Bronchial epithelial cell (primary cell): ENCODE data around the gene TBC1D22A. TPM values are rescaled to one million over a fixed set of nuclear protein-coding genes. Genes with fewer than 3 reads are reported as not detected.

Experiments used
- DNase-seq: peaks from one replicate; pipeline ENCODE4 v3.0.0-alpha.2; 2010; ENCODE audit warnings: low read depth
- FAIRE-seq: peaks from 2 replicates; lab custom pipeline; 2011; peaks lifted over from hg19 to GRCh38; lab: Jason Lieb, UNC
- H3K27me3 ChIP-seq: 2 replicates; pipeline ENCODE4 v1.5.1; 2011; ENCODE audit warnings: low read length; ENCODE audit not compliant: control insufficient read depth, insufficient read depth
- H3K36me3 ChIP-seq: 2 replicates; pipeline ENCODE4 v1.5.1; 2011; ENCODE audit warnings: low read length; ENCODE audit not compliant: control insufficient read depth, insufficient read depth
- H3K4me3 ChIP-seq: 2 replicates; pipeline ENCODE4 v1.5.1; 2011; ENCODE audit warnings: mild to moderate bottlenecking, low read depth, low read length, control low read depth
- CTCF ChIP-seq: IDR thresholded peaks from 2 replicates; pipeline ENCODE4 v1.5.1; 2011; ENCODE audit warnings: mild to moderate bottlenecking, moderate library complexity, low read length, control low read depth, inconsistent platforms; ENCODE audit not compliant: insufficient read depth, severe bottlenecking
- total RNA-seq: library from RNA; depleted of rRNA; stranded (reverse); fragments of >200 nt; gene quantifications from 2 replicates; pipeline ENCODE4 v1.2.1, GENCODE V29; 2014

Gene TBC1D22A
- total RNA-seq, 1 donor from 2014 or later: 10.0 TPM

- H3K4me3 ChIP-seq: no peak overlapping the region
- no peaks in the 10 kb centered on the region for H3K27me3 ChIP-seq
- no peak for TF ChIP-seq CTCF
- FAIRE-seq (no peak), DNase-seq (no peak)
- peaks cover 7% of the 10 kb centered on the region for H3K36me3 ChIP-seq
These were observed 207.5 kb downstream of the TBC1D22A start for GRCh38 chr22:46969961-46970360.

- no peak for DNase-seq
- TF ChIP-seq CTCF: no peak
- no peak for FAIRE-seq
- H3K4me3 ChIP-seq: no peak overlapping the region
- H3K27me3 ChIP-seq: no peaks in the 10 kb centered on the region
- peaks cover 9% of the 10 kb centered on the region for H3K36me3 ChIP-seq
These were observed 208.1 kb downstream of the TBC1D22A start for GRCh38 chr22:46970411-46971098.

- TF ChIP-seq CTCF: no peak
- no peak overlapping the region for H3K4me3 ChIP-seq
- H3K36me3 ChIP-seq: peaks cover 7% of the 10 kb centered on the region
- DNase-seq (no peak), FAIRE-seq (no peak)
- no peaks in the 10 kb centered on the region for H3K27me3 ChIP-seq
These were observed 208.8 kb downstream of the TBC1D22A start for GRCh38 chr22:46971099-46971763.

- no peak for TF ChIP-seq CTCF
- Histone ChIP-seq H3K27me3 (no peaks in the 10 kb centered on the region), H3K4me3 (no peak overlapping the region), H3K36me3 (peaks cover 7% of the 10 kb centered on the region)
- DNase-seq (no peak), FAIRE-seq (no peak)
These were observed 209.3 kb downstream of the TBC1D22A start for GRCh38 chr22:46971764-46972125.

GRCh38 chr22:46972256-46972655 lies 209.8 kb downstream of the TBC1D22A start:
- no peak for FAIRE-seq
- no peak for DNase-seq

More at GRCh38 chr22:46972256-46972655, 209.8 kb downstream of the TBC1D22A start:
- TF ChIP-seq CTCF: no peak
- H3K4me3 ChIP-seq: no peak overlapping the region
- H3K27me3 ChIP-seq: no peaks in the 10 kb centered on the region
- H3K36me3 ChIP-seq: peaks cover 7% of the 10 kb centered on the region
